Heart left ventricle (tissue), 16 donors: ENCODE measurements around the gene BTAF1. TPM values are rescaled to one million over a fixed set of nuclear protein-coding genes. Genes with fewer than 3 reads are reported as not detected.
A peak's percentile ranks its signal among the peaks of the same experiment; 100 is the strongest.

Source experiments
- ATAC-seq, 4 donors: fragments of 200-7000 bp; cut with Tn5 transposase; one replicate each; pipeline ENCODE4 v1.9.1; 2020 to 2022; ENCODE audit warnings: moderate library complexity in 4 of 4, mild to moderate bottlenecking in 3 of 4, moderate number of reproducible peaks in 1 of 4
- DNase-seq, 5 donors: peaks; one replicate each; pipeline ENCODE4 v3.0.0-alpha.2; 2020
- H3K27ac ChIP-seq, 12 donors: fragments of 200-600 bp; sonication (generic) in 4 of 12; one replicate each; pipeline versions ENCODE4 v1.5.0 to v1.8.0; 2016 to 2022; ENCODE audit warnings: mild to moderate bottlenecking in 2 of 12
- H3K27me3 ChIP-seq, 9 donors: fragments of 200-600 bp; sonication (generic) in 2 of 9; one replicate each; pipeline versions ENCODE4 v1.5.1 to v1.8.0; 2016 to 2022; ENCODE audit warnings: mild to moderate bottlenecking in 3 of 9
- H3K36me3 ChIP-seq, 9 donors: fragments of 200-600 bp; sonication (generic) in 2 of 9; one replicate each; pipeline versions ENCODE4 v1.5.0 to v1.8.0; 2018 to 2022; ENCODE audit warnings: mild to moderate bottlenecking in 2 of 9
- H3K4me1 ChIP-seq, 12 donors: fragments of 200-600 bp; sonication (generic) in 4 of 12; one replicate each; pipeline versions ENCODE4 v1.5.0 to v1.8.0; 2016 to 2022; ENCODE audit warnings: mild to moderate bottlenecking in 3 of 12
- H3K4me3 ChIP-seq, 12 donors: fragments of 200-600 bp; sonication (generic) in 4 of 12; one replicate each; pipeline versions ENCODE4 v1.5.0 to v1.8.0; 2017 to 2022; ENCODE audit warnings: mild to moderate bottlenecking in 9 of 12, moderate library complexity in 4 of 12
- H3K9me3 ChIP-seq, 12 donors: fragments of 200-600 bp; sonication (generic) in 4 of 12; one replicate each; pipeline versions ENCODE4 v1.5.0 to v1.8.0; 2016 to 2022; ENCODE audit warnings: mild to moderate bottlenecking in 1 of 12
- CTCF ChIP-seq, 12 donors: fragments of 200-600 bp; sonication (generic) in 4 of 12; IDR thresholded peaks; one replicate each; pipeline versions ENCODE4 v1.5.0 to v1.8.0; 2018 to 2022; ENCODE audit warnings: antibody characterized with exemption in 12 of 12, mild to moderate bottlenecking in 5 of 12
- POLR2A ChIP-seq, 2 donors: fragments of 450-650 bp; IDR thresholded peaks; one replicate each; pipeline ENCODE4 v1.6.1; 2017; ENCODE audit warnings: antibody characterized with exemption in 2 of 2, mild to moderate bottlenecking in 2 of 2, moderate library complexity in 2 of 2
- WGBS, 4 donors: extraction: QIAGEN DNeasy Blood & Tissue Kit in 2 of 4; methylation state at CpG; one replicate each; pipeline versions ENCODE4 v1.1.5 to v1.1.7; 2013 to 2018; 5-methylcytosine and 5-hydroxymethylcytosine counted together
- intact Hi-C, 10 donors: fragments of 100-400 bp; cut with DNase I; formaldehyde crosslinking; loops; one replicate each; pipeline versions ENCODE4 v1.11.1 to v1.14.2; 2022
- polyA plus RNA-seq, 2 donors: library from polyadenylated mRNA; stranded (reverse); fragments of 200-250 nt; gene quantifications; one replicate each; pipeline ENCODE4 v1.2.3, GENCODE V29; 2013
- total RNA-seq, 9 donors: library from RNA; depleted of rRNA in 2 of 9; stranded (reverse); fragments of >200 nt in 2 of 9; fragmentation: NEBNext Ultra II Directional in 3 of 9; extraction: Animal tissue kit (Norgen Biotek cat#: 25700) in 3 of 9; gene quantifications; one replicate each; pipeline versions ENCODE4 v1.1.0 to v1.2.4, GENCODE V29; 2016 to 2023
- donor health status: ischemic (EF 13 %, LVEDD 7.1; RV severe dilation, severe dysfunction).
- donor health status: healthy with polysubstance abuse.
- donor health status: DM: no; HTN: yes; CAD: no.
- donor health status: DM: no; HTN: no; CAD: no.
- donor health status: ischemic (EF 25% LVEDD 6.9; RV normal size, moderate dysfunction).
- donor health status: ischemic (EF 25% LVEDD 5.7; RV mildly dilated, moderate dysfunction).
- donor health status: healthy.
- donor health status: DM: yes; HTN: yes; CAD: no.
- donor health status: ischemic (EF 35%, LVEDD 5.7; RV mildly dilated, moderate dysfunction).
- donor health status: nonischemic (EF 11% LVEDD 7.7; RV severe dilation, severe dysfunction).
- donor health status: DM: yes; HTN: yes; CAD: no.
- donor health status: PGD.
- donor health status: ischemic (EF 29% LVEDD 5.4; RV normal size, mild dysfunction).
- donor health status: nonischemic (EF 23%, LVEDD 6.1; RV moderate dilation, normal function).

The BTAF1 gene
- total and polyA plus RNA-seq, 11 donors, result 5.5 to 22.3 (median 11.8) TPM

DNA sequence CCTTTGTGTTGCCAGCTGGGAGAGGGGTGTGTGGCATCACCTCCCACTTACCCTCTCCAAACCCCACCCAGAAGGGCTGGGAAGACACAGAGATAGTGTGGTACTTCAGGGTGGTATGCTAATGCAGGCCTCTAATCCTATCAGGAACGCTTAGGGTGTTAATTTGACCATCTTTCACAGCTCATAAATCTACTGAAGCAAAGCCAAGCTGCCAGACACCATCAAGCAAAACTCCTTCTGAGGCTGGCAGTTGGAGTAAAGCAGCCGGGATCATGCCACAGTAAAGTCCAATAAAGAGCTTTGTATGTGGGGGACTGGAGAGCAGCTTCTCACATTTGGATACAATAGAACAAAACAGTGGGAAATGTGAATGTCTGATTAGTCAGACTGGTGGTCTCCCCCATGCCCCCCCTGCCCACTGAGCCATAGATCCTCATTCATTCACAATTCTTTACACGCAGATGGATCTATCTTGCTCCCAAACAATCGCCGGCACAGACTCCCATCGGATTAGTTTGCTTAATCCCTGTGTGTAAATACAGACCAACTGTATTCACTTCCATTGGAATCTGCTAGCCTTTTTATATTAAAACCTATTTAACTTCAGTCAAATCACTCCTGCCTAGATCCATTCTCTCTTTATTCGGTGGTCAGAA, 43.9 kb upstream of the BTAF1 start:
- H3K4me3 ChIP-seq, result no peak overlapping the region
- peaks cover 0 to 14% (median 11%) of the 10 kb centered on the region in 12 donors for H3K4me1 ChIP-seq
- no peaks in the 10 kb centered on the region for H3K27me3 ChIP-seq
- no peak overlapping the region for H3K27ac ChIP-seq
- ATAC-seq (no peak), DNase-seq (no peak)
- H3K36me3 ChIP-seq, result no peaks in the 10 kb centered on the region
- intact Hi-C loops, result no loop called here
- no peaks in the 10 kb centered on the region for H3K9me3 ChIP-seq
- no peak for TF ChIP-seq POLR2A (IDR thresholded peaks at IDR 0.05)
- TF ChIP-seq CTCF (IDR thresholded peaks at IDR 0.05), result no peak
- 43 to 46% (median 44%) methylated on average over 7 of the region's 7 CpGs for WGBS, 4 donors

DNA sequence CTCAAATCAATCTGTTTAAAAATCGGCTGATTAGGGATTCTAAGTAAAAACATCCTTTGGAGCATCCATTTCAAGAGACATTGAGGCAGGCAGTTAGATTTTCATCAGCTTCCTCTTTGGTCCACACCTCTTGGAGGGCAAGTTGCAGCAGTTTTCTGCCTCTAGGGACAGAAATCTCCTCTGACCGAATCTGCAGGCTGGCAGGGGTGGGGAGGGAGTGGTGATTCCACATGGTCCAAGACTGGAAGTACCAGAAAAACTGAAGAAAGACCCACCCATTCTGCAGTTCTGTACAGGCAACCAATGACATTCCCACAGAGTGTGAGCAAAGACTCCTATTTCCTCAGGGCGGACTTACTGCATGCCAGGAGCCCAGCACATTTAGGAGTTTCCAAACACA, 43.3 kb upstream of the BTAF1 start:
- ATAC-seq, result peak; percentile 37 to 76 (median 43)
- no peaks in the 10 kb centered on the region for H3K9me3 ChIP-seq
- no peak for DNase-seq
- intact Hi-C loops, result no loop called here
- H3K27me3 ChIP-seq, result no peaks in the 10 kb centered on the region
- H3K27ac ChIP-seq, result no peak overlapping the region
- H3K36me3 ChIP-seq, result no peaks in the 10 kb centered on the region
- H3K4me3 ChIP-seq, result no peak overlapping the region
- H3K4me1 ChIP-seq, result peaks cover 0 to 20% (median 13%) of the 10 kb centered on the region in 12 donors
- 28 to 48% (median 40%) methylated on average over 3 of the region's 3 CpGs for WGBS, 4 donors
- no peak for TF ChIP-seq POLR2A (IDR thresholded peaks at IDR 0.05)
- no peak for TF ChIP-seq CTCF (IDR thresholded peaks at IDR 0.05)

DNA sequence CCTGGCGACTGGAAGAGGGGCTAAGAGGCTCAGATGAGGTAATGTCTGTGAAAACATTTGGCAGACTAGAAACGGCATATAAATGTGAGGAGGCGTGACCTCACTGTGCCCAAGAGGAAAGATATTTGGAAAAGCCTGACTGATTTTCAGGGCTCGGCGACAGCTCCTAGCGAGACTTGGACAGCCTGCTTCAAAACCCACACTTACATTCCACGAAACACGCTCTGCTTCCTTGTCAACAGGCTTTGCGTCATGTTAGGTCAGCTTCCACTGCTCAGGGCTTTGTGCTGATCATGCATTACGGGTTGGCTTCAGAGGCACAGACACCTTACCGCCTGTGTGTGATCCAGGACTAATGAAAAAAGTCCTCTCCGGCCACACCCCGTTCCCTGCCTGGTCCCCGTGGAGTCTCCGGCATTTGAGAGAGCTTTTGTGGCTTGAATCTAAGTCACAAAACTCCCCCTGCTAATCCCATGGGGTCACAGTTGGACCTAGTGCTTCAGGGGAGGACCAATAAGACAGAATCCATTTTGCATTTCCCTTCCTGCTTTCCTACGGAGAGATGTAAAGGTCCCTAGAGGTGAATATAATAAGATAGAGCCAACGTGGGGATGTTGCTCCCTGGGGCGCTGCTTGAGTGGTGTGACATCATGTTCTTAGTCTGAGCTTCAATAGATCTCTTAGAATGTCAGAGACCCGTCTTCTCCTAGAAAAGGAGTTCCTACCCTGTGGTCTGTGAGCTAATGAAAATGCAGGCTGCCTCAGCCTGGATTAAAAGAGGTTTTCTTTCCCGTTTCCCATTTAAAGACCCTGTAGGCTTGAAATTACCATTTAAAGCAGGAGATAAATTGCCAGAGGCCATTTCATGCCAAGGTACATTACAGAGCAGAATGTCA, 39.8 kb upstream of the BTAF1 start:
- Histone ChIP-seq H3K27ac (peak overlapping the region in 9 of 12 donors; percentile 16 to 74 (median 45)), H3K9me3 (no peaks in the 10 kb centered on the region), H3K4me3 (peak overlapping the region in 8 of 12 donors; percentile 4 to 37 (median 20)), H3K4me1 (peaks cover 0 to 34% (median 23%) of the 10 kb centered on the region in 12 donors), H3K27me3 (peaks cover 0 to 10% (median 0%) of the 10 kb centered on the region in 9 donors), H3K36me3 (no peaks in the 10 kb centered on the region)
- intact Hi-C loops, result no loop called here
- DNase-seq, result peak in 4 of 5 donors; percentile 32 to 47 (median 39)
- TF ChIP-seq POLR2A (IDR thresholded peaks at IDR 0.05) (no peak), CTCF (IDR thresholded peaks at IDR 0.05) (no peak)
- WGBS, 4 donors, result 22 to 33% (median 27%) methylated on average over 20 of the region's 20 CpGs
- peak; percentile 56 to 83 (median 80) for ATAC-seq

GRCh38 chr10:91884536-91884935, 39.0 kb upstream of the BTAF1 start:
- Histone ChIP-seq H3K4me1 (peaks cover 0 to 34% (median 23%) of the 10 kb centered on the region in 12 donors), H3K36me3 (no peaks in the 10 kb centered on the region), H3K27me3 (peaks cover 0 to 10% (median 0%) of the 10 kb centered on the region in 9 donors), H3K9me3 (no peaks in the 10 kb centered on the region), H3K4me3 (peak overlapping the region in 1 of 12 donors; percentile 34), H3K27ac (peak overlapping the region in 6 of 12 donors; percentile 38 to 74 (median 58))
- TF ChIP-seq CTCF (IDR thresholded peaks at IDR 0.05), result no peak
- no peak for TF ChIP-seq POLR2A (IDR thresholded peaks at IDR 0.05)
- no peak for DNase-seq
- WGBS, 4 donors, result 51 to 69% (median 57%) methylated on average over 1 of the region's 1 CpG
- intact Hi-C loops, result no loop called here
- ATAC-seq, result no peak
